ENCODE measurements around the gene CENPT. TPM values are rescaled to one million over a fixed set of nuclear protein-coding genes. Genes with fewer than 3 reads are reported as not detected.

Gene CENPT
- total and polyA plus RNA-seq, 2 of the 8 experiments (the other 6 are each of a cell fraction or from before 2014, with no cell fraction given): 42.4 to 53.4 TPM

GRCh38 chr16:67872631-67873434, 25.3 kb upstream of the CENPT start, which contains the start of gene EDC4 (continued):
- peak; percentile 59 for TF ChIP-seq BACH1 (IDR thresholded peaks at IDR 0.05; ENCODE audit: low read length)
- peak; percentile 1; the same call in 1 of the 2 replicates for TF ChIP-seq MAFK (IDR thresholded peaks at IDR 0.05; ENCODE audit: low read depth, low read length)
- peak in 1 of 2 experiments; percentile 88; a peak in 2 of 4 replicates for TF ChIP-seq SIN3A (conservative IDR thresholded peaks at IDR 0.05 in 1 of 2, IDR thresholded peaks at IDR 0.05 in 1 of 2; ENCODE audit: low read depth in 1 of 2, low read length in 2 of 2)
- TF ChIP-seq SIX5 (IDR thresholded peaks at IDR 0.05; ENCODE audit: low read depth, low read length): peak; percentile 23; the same call in 1 of the 2 replicates
- TF ChIP-seq BRCA1 (IDR thresholded peaks at IDR 0.05; ENCODE audit: low read depth, low read length): no peak
- TF ChIP-seq SP4 (IDR thresholded peaks at IDR 0.05; ENCODE audit: low read length): peak; percentile 81; the same call in 1 of the 2 replicates
- peak in 1 of 2 experiments; percentile 2; a peak in 1 of 4 replicates for TF ChIP-seq RAD21 (IDR thresholded peaks at IDR 0.05 in 1 of 2, conservative IDR thresholded peaks at IDR 0.05 in 1 of 2; ENCODE audit: low read depth in 2 of 2, low read length in 2 of 2)
